T-cell (primary cell): ENCODE measurements around the gene SMC4. TPM values are rescaled to one million over a fixed set of nuclear protein-coding genes. Genes with fewer than 3 reads are reported as not detected.

ENCODE experiments used
- ATAC-seq, 4 experiments: fragments of 200-7000 bp in 3 of 4; fragments of 150-1000 bp in 1 of 4; cut with Tn5 transposase; replicated peaks in 1 of 4; 1 replicate in 3 of 4; 2 replicates in 1 of 4; pipeline ENCODE4 v1.10.0; 2021; ENCODE audit warnings: moderate library complexity in 3 of 4, mild to moderate bottlenecking in 2 of 4, moderate number of reproducible peaks in 1 of 4
- CTCF ChIA-PET, 2 donors: fragments of 300-600 bp; sonication (Branson Sonifier 250); formaldehyde crosslinking; loops; one replicate each; lab custom pipeline; 2022; ENCODE audit warnings: antibody characterized with exemption in 2 of 2; lab: Charles Lee
- POLR2A ChIA-PET, 2 donors: fragments of 300-600 bp; sonication (Branson Sonifier 250); formaldehyde crosslinking; loops; one replicate each; lab custom pipeline; 2022; ENCODE audit warnings: antibody characterized with exemption in 2 of 2; lab: Charles Lee
- DNase-seq, 35 experiments: peaks; one replicate each; pipeline versions ENCODE4 v3.0.0 to v3.0.0-alpha.2; 2013 to 2023
- H3K27ac ChIP-seq: one replicate; pipeline ENCODE4 v1.5.1; 2013; ENCODE audit warnings: low read length
- H3K27me3 ChIP-seq, 2 experiments: replicated peaks in 1 of 2; 1 replicate in 1 of 2; 2 replicates in 1 of 2; pipeline versions ENCODE4 v1.6.1 to v1.7.0; 2013; ENCODE audit warnings: low read length in 1 of 2, mixed read lengths in 1 of 2; ENCODE audit not compliant: control insufficient read depth in 2 of 2, insufficient read depth in 2 of 2; ENCODE audit errors: extremely low read depth in 1 of 2
- H3K36me3 ChIP-seq, 2 donors: 1 replicate in 1 of 2; 2 replicates in 1 of 2; pipeline versions ENCODE4 v1.6.1 to v1.7.0; 2013; ENCODE audit warnings: low read length in 1 of 2; ENCODE audit not compliant: control insufficient read depth in 2 of 2, insufficient read depth in 1 of 2; ENCODE audit errors: extremely low read depth in 1 of 2
- H3K4me1 ChIP-seq, 2 experiments: 1 replicate in 1 of 2; 2 replicates in 1 of 2; pipeline versions ENCODE4 v1.6.1 to v1.7.0; 2013; ENCODE audit warnings: low read length in 2 of 2, mixed read lengths in 1 of 2; ENCODE audit not compliant: insufficient read depth in 2 of 2, control insufficient read depth in 1 of 2; ENCODE audit errors: extremely low read depth in 1 of 2
- H3K4me3 ChIP-seq, 2 donors: 1 replicate in 1 of 2; 2 replicates in 1 of 2; pipeline versions ENCODE4 v1.5.1 to v1.7.0; 2013; ENCODE audit warnings: mild to moderate bottlenecking in 2 of 2, low read length in 1 of 2, moderate library complexity in 1 of 2; ENCODE audit not compliant: control insufficient read depth in 1 of 2; ENCODE audit errors: extremely low read depth in 1 of 2
- H3K9me3 ChIP-seq: 2 replicates; pipeline ENCODE4 v1.7.0; 2013
- H3K27ac Mint-ChIP-seq, 2 donors: one replicate each; pipeline ENCODE4 v1.8.0; 2020 to 2021; ENCODE audit warnings: mild to moderate bottlenecking in 2 of 2, mixed read lengths in 2 of 2
- H3K27me3 Mint-ChIP-seq, 2 donors: one replicate each; pipeline ENCODE4 v1.8.0; 2021 to 2022; ENCODE audit warnings: mixed read lengths in 2 of 2
- H3K36me3 Mint-ChIP-seq: one replicate; pipeline ENCODE4 v1.8.0; 2021; ENCODE audit warnings: mixed read lengths
- H3K4me1 Mint-ChIP-seq, 3 donors: one replicate each; pipeline ENCODE4 v1.8.0; 2020 to 2022; ENCODE audit warnings: mixed read lengths in 3 of 3, mild to moderate bottlenecking in 1 of 3
- H3K4me3 Mint-ChIP-seq, 3 donors: one replicate each; pipeline ENCODE4 v1.8.0; 2020 to 2022; ENCODE audit warnings: mild to moderate bottlenecking in 3 of 3, mixed read lengths in 3 of 3, moderate library complexity in 3 of 3
- H3K9me3 Mint-ChIP-seq, 3 donors: one replicate each; pipeline ENCODE4 v1.8.0; 2020 to 2022; ENCODE audit warnings: mixed read lengths in 3 of 3
- WGBS: methylation state at CpG from one replicate; pipeline ENCODE4 v1.1.5; 2013; ENCODE audit warnings: missing lambda C conversion rate; ENCODE audit not compliant: insufficient coverage; 5-methylcytosine and 5-hydroxymethylcytosine counted together
- total RNA-seq, 35 experiments: library from RNA in 6 of 35; stranded (reverse) in 6 of 35; fragments of 120-200 nt in 1 of 35; gene quantifications; one replicate each; pipeline versions ENCODE4 v1.2.1 to v1.2.4 and lab custom pipeline; 2013 to 2026

SMC4 gene
- total RNA-seq, 5 donors from 2014 or later (not counting 1 experiment from before 2014, with no cell fraction given) = 41.9 to 63.1 (median 51.2) TPM

DNA sequence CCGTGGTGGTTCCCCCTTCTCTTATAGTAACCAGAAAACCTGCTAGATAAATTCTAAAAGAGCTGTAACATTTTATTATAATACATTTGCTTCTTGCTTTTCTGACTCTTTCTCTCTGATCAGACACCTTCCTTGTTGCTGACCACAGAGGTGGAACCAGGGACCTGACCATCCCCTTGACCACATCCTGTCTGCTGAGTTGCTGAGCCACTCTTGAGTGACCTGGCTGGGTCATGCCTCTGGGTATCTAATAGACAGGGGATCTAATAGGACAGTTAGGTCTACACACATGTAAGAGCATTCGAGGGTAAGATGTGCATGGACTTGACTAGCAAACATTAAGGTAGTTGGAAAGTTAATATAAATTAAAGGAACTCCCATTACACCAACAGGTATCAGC, 72.9 kb downstream of the SMC4 start:
- WGBS = no CpG with 5 or more reads among the region's 2 CpGs
- Mint-ChIP-seq H3K36me3 (no peaks in the 10 kb centered on the region), H3K4me3 (no peak overlapping the region), H3K27ac (no peak overlapping the region), H3K4me1 (no peaks in the 10 kb centered on the region), H3K27me3 (peaks cover 5 to 11% of the 10 kb centered on the region in 2 donors), H3K9me3 (peaks cover 10 to 16% (median 12%) of the 10 kb centered on the region in 3 donors)
- Histone ChIP-seq H3K27ac (no peak overlapping the region), H3K4me3 (no peak overlapping the region), H3K36me3 (no peaks in the 10 kb centered on the region), H3K9me3 (no peaks in the 10 kb centered on the region), H3K27me3 (peaks cover 0 to 14% of the 10 kb centered on the region in 2 experiments), H3K4me1 (no peaks in the 10 kb centered on the region)
- DNase-seq = no peak
- ATAC-seq = no peak
- ChIA-PET CTCF (no interaction called here), POLR2A (no interaction called here)

DNA sequence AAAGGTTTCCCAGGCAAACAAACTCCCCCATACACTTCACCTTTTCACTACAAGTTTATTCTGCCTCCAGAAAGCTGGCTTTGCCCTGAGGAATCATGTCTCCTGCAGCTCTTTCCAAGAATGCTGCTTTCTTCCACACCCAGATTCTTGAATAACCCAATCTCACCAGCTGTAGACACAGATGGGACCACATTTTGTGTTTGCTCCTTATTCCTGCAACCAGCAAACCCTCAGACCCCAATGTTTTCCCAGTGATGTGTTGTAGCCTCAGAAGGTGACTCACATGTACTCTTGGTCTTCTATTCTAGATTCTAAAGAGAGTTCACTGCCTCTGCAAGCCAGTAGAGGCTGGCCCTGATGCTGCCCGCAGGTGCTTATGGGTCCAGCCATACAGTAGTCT, 73.8 kb downstream of the SMC4 start:
- H3K4me3 ChIP-seq = no peak overlapping the region
- Mint-ChIP-seq H3K36me3 (no peaks in the 10 kb centered on the region), H3K9me3 (peaks cover 10 to 16% (median 12%) of the 10 kb centered on the region in 3 donors), H3K27ac (no peak overlapping the region), H3K27me3 (peaks cover 5 to 11% of the 10 kb centered on the region in 2 donors), H3K4me3 (no peak overlapping the region), H3K4me1 (no peaks in the 10 kb centered on the region)
- H3K27me3 ChIP-seq = peaks cover 0 to 17% of the 10 kb centered on the region in 2 experiments
- DNase-seq = no peak
- no peaks in the 10 kb centered on the region for H3K9me3 ChIP-seq
- POLR2A ChIA-PET = no interaction called here
- WGBS = no CpG with 5 or more reads among the region's 1 CpG
- no peak overlapping the region for H3K27ac ChIP-seq
- H3K4me1 ChIP-seq = no peaks in the 10 kb centered on the region
- H3K36me3 ChIP-seq = no peaks in the 10 kb centered on the region
- ATAC-seq = no peak
- CTCF ChIA-PET = no interaction called here

DNA sequence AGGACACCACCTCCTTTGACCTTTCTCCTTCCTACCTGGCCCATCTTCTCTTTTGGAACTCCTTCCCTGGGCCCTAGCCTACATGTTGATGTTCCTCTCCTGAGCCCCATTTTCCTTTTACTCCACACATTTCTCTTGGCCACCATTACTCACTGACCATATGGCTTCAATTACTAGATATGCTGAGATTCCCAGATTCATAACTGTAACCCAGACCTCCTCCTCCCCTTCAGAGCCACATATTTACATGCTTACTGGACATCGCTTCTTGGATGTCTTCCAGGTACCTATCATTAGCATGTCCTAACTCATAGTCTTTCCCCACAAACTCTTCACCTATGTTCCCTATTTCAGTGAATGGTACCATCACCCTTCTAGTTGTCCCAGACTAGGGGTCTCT, 74.5 kb downstream of the SMC4 start:
- Histone ChIP-seq H3K4me3 (no peak overlapping the region), H3K27me3 (peaks cover 0 to 17% of the 10 kb centered on the region in 2 experiments), H3K27ac (no peak overlapping the region), H3K9me3 (no peaks in the 10 kb centered on the region), H3K36me3 (no peaks in the 10 kb centered on the region), H3K4me1 (no peaks in the 10 kb centered on the region)
- CTCF ChIA-PET = interaction anchor here in 1 of 2 donors (0.5 kb wide), 1 partner anchor 13 kb away, joined by 3 read pairs; no protein-coding TSS in a partner anchor
- peaks cover 5 to 8% of the 10 kb centered on the region in 2 donors for H3K27me3 Mint-ChIP-seq
- no peak for DNase-seq
- no peak overlapping the region for H3K27ac Mint-ChIP-seq
- no peak for ATAC-seq
- 91% methylated on average over 1 of the region's 1 CpG for whole genome bisulfite sequencing
- H3K36me3 Mint-ChIP-seq = no peaks in the 10 kb centered on the region
- H3K4me3 Mint-ChIP-seq = no peak overlapping the region
- no peaks in the 10 kb centered on the region for H3K4me1 Mint-ChIP-seq
- H3K9me3 Mint-ChIP-seq = peaks cover 10 to 16% (median 12%) of the 10 kb centered on the region in 3 donors
- POLR2A ChIA-PET = no interaction called here

DNA sequence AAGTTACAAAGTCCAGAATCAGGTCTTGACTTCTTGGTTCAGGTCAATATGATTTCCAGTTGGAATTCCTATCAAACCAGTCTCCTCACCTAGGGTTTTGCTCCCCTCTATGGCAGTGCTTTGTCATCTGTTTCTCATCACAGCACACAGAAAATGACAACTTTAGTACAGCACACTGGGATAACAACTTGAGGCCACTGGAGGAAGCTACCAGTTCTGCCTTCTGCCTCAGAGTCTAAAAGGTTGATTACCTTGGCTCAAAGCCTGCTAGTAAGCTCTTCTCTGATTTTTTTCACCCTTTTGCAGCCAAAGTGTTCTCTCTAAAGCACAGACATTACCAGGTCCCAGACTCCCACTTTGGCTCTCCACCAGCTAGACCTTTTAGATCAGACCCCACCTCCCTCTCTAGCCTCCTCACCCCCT, 75.0 kb downstream of the SMC4 start:
- no peaks in the 10 kb centered on the region for H3K9me3 ChIP-seq
- no peak overlapping the region for H3K27ac ChIP-seq
- DNase-seq (no peak), ATAC-seq (no peak)
- H3K36me3 Mint-ChIP-seq = no peaks in the 10 kb centered on the region
- H3K4me3 Mint-ChIP-seq = no peak overlapping the region
- no peak overlapping the region for H3K4me3 ChIP-seq
- H3K9me3 Mint-ChIP-seq = peaks cover 10 to 16% (median 11%) of the 10 kb centered on the region in 3 donors
- no peaks in the 10 kb centered on the region for H3K4me1 ChIP-seq
- ChIA-PET POLR2A (interaction anchor here in 1 of 2 donors (0.5 kb wide), 1 partner anchor 53 kb away, joined by 3 read pairs; no protein-coding TSS in a partner anchor), CTCF (interaction anchor here in 1 of 2 donors (0.5 kb wide), 1 partner anchor 13 kb away, joined by 3 read pairs; no protein-coding TSS in a partner anchor)
- no peaks in the 10 kb centered on the region for H3K36me3 ChIP-seq
- no peaks in the 10 kb centered on the region for H3K4me1 Mint-ChIP-seq
- no peak overlapping the region for H3K27ac Mint-ChIP-seq
- peaks cover 5 to 7% of the 10 kb centered on the region in 2 donors for H3K27me3 Mint-ChIP-seq
- H3K27me3 ChIP-seq = peaks cover 0 to 19% of the 10 kb centered on the region in 2 experiments

DNA sequence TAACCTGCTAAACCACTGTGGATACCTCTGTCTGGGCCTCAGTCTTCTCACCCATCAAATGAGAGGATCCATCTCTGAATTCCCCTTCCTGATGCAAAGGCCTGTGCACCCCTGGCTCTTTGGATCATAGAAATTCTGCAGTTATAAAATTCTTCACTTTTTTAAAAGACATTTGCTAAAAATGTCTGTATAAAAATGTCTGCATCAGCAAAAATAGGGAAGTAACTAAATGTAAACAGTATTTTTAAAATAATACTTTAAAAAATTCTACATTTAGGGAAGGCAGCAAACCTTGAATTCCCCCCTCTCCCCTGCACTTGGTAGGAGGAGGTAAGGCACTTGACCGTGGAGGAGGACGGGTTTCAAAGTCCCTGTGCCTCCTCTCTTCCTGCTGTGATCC, 75.7 kb downstream of the SMC4 start:
- Histone ChIP-seq H3K27me3 (peaks cover 0 to 18% of the 10 kb centered on the region in 2 experiments), H3K9me3 (no peaks in the 10 kb centered on the region), H3K36me3 (no peaks in the 10 kb centered on the region), H3K4me3 (no peak overlapping the region), H3K4me1 (no peaks in the 10 kb centered on the region), H3K27ac (no peak overlapping the region)
- Mint-ChIP-seq H3K27ac (no peak overlapping the region), H3K9me3 (peaks cover 5 to 10% (median 5%) of the 10 kb centered on the region in 3 donors), H3K4me1 (no peaks in the 10 kb centered on the region), H3K36me3 (no peaks in the 10 kb centered on the region), H3K27me3 (peaks cover 3 to 5% of the 10 kb centered on the region in 2 donors), H3K4me3 (no peak overlapping the region)
- ChIA-PET POLR2A (interaction anchor here in 1 of 2 donors (0.5 kb wide), 1 partner anchor 54 kb away, joined by 3 read pairs; no protein-coding TSS in a partner anchor), CTCF (no interaction called here)
- no CpG with 5 or more reads among the region's 2 CpGs for WGBS
- DNase-seq (no peak), ATAC-seq (no peak)

DNA sequence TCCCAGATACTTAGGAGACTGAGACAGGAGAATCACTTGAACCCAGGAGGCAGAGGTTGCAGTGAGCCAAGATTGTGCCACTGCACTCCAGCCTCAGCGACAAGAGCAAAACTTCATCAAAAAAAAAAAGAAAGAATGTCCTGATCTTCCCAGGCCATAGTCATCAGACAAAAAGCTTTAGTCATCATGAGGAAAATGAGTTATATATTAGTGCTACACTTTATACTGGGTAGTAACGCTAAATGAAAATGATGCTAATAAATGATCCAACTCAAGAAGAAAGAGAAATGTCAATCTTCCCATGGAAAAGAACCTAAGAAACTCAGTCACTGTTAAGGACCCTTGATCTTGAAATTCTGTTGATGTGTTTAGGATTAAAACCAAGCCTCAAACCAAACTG, 76.4 kb downstream of the SMC4 start:
- no peaks in the 10 kb centered on the region for H3K9me3 ChIP-seq
- Mint-ChIP-seq H3K36me3 (no peaks in the 10 kb centered on the region), H3K4me1 (no peaks in the 10 kb centered on the region), H3K27ac (no peak overlapping the region), H3K4me3 (no peak overlapping the region), H3K27me3 (peaks cover 3 to 5% of the 10 kb centered on the region in 2 donors), H3K9me3 (peaks cover 5 to 6% (median 5%) of the 10 kb centered on the region in 3 donors)
- DNase-seq (no peak), ATAC-seq (no peak)
- ChIA-PET CTCF (no interaction called here), POLR2A (no interaction called here)
- H3K4me1 ChIP-seq = no peaks in the 10 kb centered on the region
- no CpG with 5 or more reads among the region's 2 CpGs for WGBS
- H3K4me3 ChIP-seq = no peak overlapping the region
- no peak overlapping the region for H3K27ac ChIP-seq
- H3K36me3 ChIP-seq = no peaks in the 10 kb centered on the region
- H3K27me3 ChIP-seq = peaks cover 0 to 18% of the 10 kb centered on the region in 2 experiments
